HepG2 (cell line): ENCODE results near the gene NCOA6. TPM values are rescaled to one million over a fixed set of nuclear protein-coding genes. Genes with fewer than 3 reads are reported as not detected.
A peak's percentile ranks its signal among the peaks of the same experiment; 100 is the strongest.

Experiments
- BCL6 ChIP-seq: IDR thresholded peaks from 2 replicates; pipeline ENCODE4 v1.6.1; 2016; ENCODE audit warnings: missing genetic modification reagents, missing compliant biosample characterization
- BHLHE40 ChIP-seq: IDR thresholded peaks from 2 replicates; pipeline ENCODE4 v1.6.1; 2011; ENCODE audit warnings: low read length, improper control_type of control experiment
- BORCS8-MEF2B ChIP-seq: sonication (generic); formaldehyde crosslinking; IDR thresholded peaks from 2 replicates; pipeline ENCODE4 v1.8.0; 2022; ENCODE audit warnings: mild to moderate bottlenecking, missing genetic modification reagents
- CHD2 ChIP-seq: IDR thresholded peaks from 2 replicates; pipeline ENCODE4 v1.6.1; 2011; ENCODE audit warnings: low read depth, low read length, improper control_type of control experiment
- DPF2 ChIP-seq: sonication (generic); formaldehyde crosslinking; IDR thresholded peaks from 2 replicates; pipeline ENCODE4 v1.4.0; 2020; ENCODE audit warnings: mild to moderate bottlenecking, low read depth, missing genetic modification reagents, borderline replicate concordance
- GLI4 ChIP-seq: sonication (generic); formaldehyde crosslinking; IDR thresholded peaks from 2 replicates; pipeline ENCODE4 v1.5.1; 2020; ENCODE audit warnings: missing genetic modification reagents, mild to moderate bottlenecking, moderate library complexity, borderline replicate concordance
- GLMP ChIP-seq: sonication (generic); formaldehyde crosslinking; IDR thresholded peaks from 2 replicates; pipeline ENCODE4 v1.9.0; 2021; ENCODE audit warnings: missing genetic modification reagents, mild to moderate bottlenecking, borderline replicate concordance
- HINFP ChIP-seq: sonication (generic); formaldehyde crosslinking; IDR thresholded peaks from 2 replicates; pipeline ENCODE4 v1.4.0; 2020; ENCODE audit warnings: low read depth, mild to moderate bottlenecking, missing genetic modification reagents
- RORA ChIP-seq: sonication (generic); formaldehyde crosslinking; IDR thresholded peaks from 2 replicates; pipeline ENCODE4 v1.5.0; 2020; ENCODE audit warnings: mild to moderate bottlenecking, missing genetic modification reagents, moderate library complexity
- SMAD1 ChIP-seq: sonication (generic); formaldehyde crosslinking; IDR thresholded peaks from 2 replicates; pipeline ENCODE4 v1.4.0; 2020; ENCODE audit warnings: missing genetic modification reagents, low read depth, mild to moderate bottlenecking, borderline replicate concordance
- SMC3 ChIP-seq: IDR thresholded peaks from 2 replicates; pipeline ENCODE4 v1.6.1; 2011; ENCODE audit warnings: low read length, improper control_type of control experiment
- SNAPC2 ChIP-seq: sonication (generic); formaldehyde crosslinking; IDR thresholded peaks from 2 replicates; pipeline ENCODE4 v1.8.1; 2022; ENCODE audit warnings: mild to moderate bottlenecking, missing genetic modification reagents
- TSC22D2 ChIP-seq: sonication (generic); formaldehyde crosslinking; IDR thresholded peaks from 2 replicates; pipeline ENCODE4 v1.5.1; 2020; ENCODE audit warnings: missing genetic modification reagents, mild to moderate bottlenecking, borderline replicate concordance
- ZBTB1 ChIP-seq: sonication (generic); formaldehyde crosslinking; IDR thresholded peaks from 2 replicates; pipeline ENCODE4 v1.4.0; 2020; ENCODE audit warnings: missing genetic modification reagents, borderline replicate concordance
- ZNF101 ChIP-seq: sonication (generic); formaldehyde crosslinking; IDR thresholded peaks from 2 replicates; pipeline ENCODE4 v1.4.0; 2020; ENCODE audit warnings: mild to moderate bottlenecking, low read depth, missing genetic modification reagents, borderline replicate concordance
- ZNF136 ChIP-seq: sonication (generic); formaldehyde crosslinking; IDR thresholded peaks from 2 replicates; pipeline ENCODE4 v1.8.1; 2022; ENCODE audit warnings: low read depth, mild to moderate bottlenecking, moderate library complexity, missing genetic modification reagents
- ZNF263 ChIP-seq: sonication (generic); formaldehyde crosslinking; IDR thresholded peaks from 2 replicates; pipeline ENCODE4 v1.4.0; 2020; ENCODE audit warnings: missing genetic modification reagents
- ZNF33A ChIP-seq: sonication (generic); formaldehyde crosslinking; IDR thresholded peaks from 2 replicates; pipeline ENCODE4 v1.5.1; 2020; ENCODE audit warnings: missing genetic modification reagents, mild to moderate bottlenecking, moderate library complexity, borderline replicate concordance
- ZNF367 ChIP-seq: sonication (generic); formaldehyde crosslinking; IDR thresholded peaks from 2 replicates; pipeline ENCODE4 v1.4.0; 2020; ENCODE audit warnings: missing genetic modification reagents, borderline replicate concordance
- ZNF678 ChIP-seq: sonication (generic); formaldehyde crosslinking; IDR thresholded peaks from 2 replicates; pipeline ENCODE4 v1.4.0; 2020; ENCODE audit warnings: mild to moderate bottlenecking, missing genetic modification reagents
- ZNF703 ChIP-seq: sonication (generic); formaldehyde crosslinking; IDR thresholded peaks from 2 replicates; pipeline ENCODE4 v1.5.1; 2020; ENCODE audit warnings: missing genetic modification reagents, mild to moderate bottlenecking, moderate library complexity, borderline replicate concordance
- polyA plus RNA-seq, 8 experiments: library from polyadenylated mRNA; depleted of rRNA in 3 of 8; stranded (reverse) in 7 of 8; unstranded in 1 of 8; fragments of >200 nt; fragmentation: Illumina TruSeq in 4 of 8; extraction: Trizol in 4 of 8; gene quantifications; 2 replicates each; pipeline versions ENCODE4 v1.2.1 to v1.2.3, GENCODE V29; 2011 to 2016; ENCODE audit warnings: low read depth in 4 of 8, missing spikeins in 1 of 8, mixed read lengths in 1 of 8; ENCODE audit not compliant: insufficient read depth in 1 of 8
- total RNA-seq, 5 experiments: library from RNA; depleted of rRNA; stranded (reverse); fragments of >200 nt; fragmentation: Illumina TruSeq; extraction: Trizol; gene quantifications; 2 replicates each; pipeline ENCODE4 v1.2.3, GENCODE V29; 2016; ENCODE audit warnings: low read depth in 1 of 5
- TF ChIP-seq, protein P1 (sequence below): sonication (generic); formaldehyde crosslinking; IDR thresholded peaks from 2 replicates; pipeline ENCODE4 v1.4.0; 2020; ENCODE audit warnings: mild to moderate bottlenecking, low read depth, missing genetic modification reagents
- TF ChIP-seq, protein P2 (sequence below), 2 experiments: sonication (generic) in 1 of 2; formaldehyde crosslinking in 1 of 2; IDR thresholded peaks; 2 replicates each; pipeline versions ENCODE4 v1.4.0 to v1.6.1; 2018 to 2020; ENCODE audit warnings: missing genetic modification reagents in 2 of 2, borderline replicate concordance in 1 of 2, low read depth in 1 of 2, mild to moderate bottlenecking in 1 of 2, missing biosample characterization in 1 of 2

The NCOA6 gene
- total and polyA plus RNA-seq, 2 of the 13 experiments (the other 11 are each of a cell fraction or from before 2014, with no cell fraction given), result 11.2 to 29.3 TPM

- TF ChIP-seq RORA (CRISPR knock-in tag) (no peak), ZNF263 (no peak), CHD2 (0 out of 2 replicates have a peak, but pooled peaks have one; percentile 14), SNAPC2 (CRISPR knock-in tag) (0 out of 2 replicates have a peak, but pooled peaks have one; percentile 18), ZNF33A (no peak), ZNF703 (CRISPR knock-in tag) (no peak), ZNF678 (no peak), ZBTB1 (CRISPR knock-in tag) (no peak), SMAD1 (CRISPR knock-in tag) (no peak), BHLHE40 (no peak), DPF2 (CRISPR knock-in tag) (no peak), ZNF101 (CRISPR knock-in tag) (no peak), BORCS8-MEF2B (CRISPR knock-in tag) (0 out of 2 replicates have a peak, but pooled peaks have one; percentile 6), GLMP (CRISPR knock-in tag) (0 out of 2 replicates have a peak, but pooled peaks have one; percentile 74), SMC3 (no peak), ZNF136 (CRISPR knock-in tag) (0 out of 2 replicates have a peak, but pooled peaks have one; percentile 60), HINFP (CRISPR knock-in tag) (0 out of 2 replicates have a peak, but pooled peaks have one; percentile 14), TSC22D2 (no peak), ZNF367 (CRISPR knock-in tag) (no peak), BCL6 (CRISPR knock-in tag) (no peak), GLI4 (CRISPR knock-in tag) (peak; percentile 69; the same call in 1 of the 2 replicates)
- TF ChIP-seq, protein P1, sequence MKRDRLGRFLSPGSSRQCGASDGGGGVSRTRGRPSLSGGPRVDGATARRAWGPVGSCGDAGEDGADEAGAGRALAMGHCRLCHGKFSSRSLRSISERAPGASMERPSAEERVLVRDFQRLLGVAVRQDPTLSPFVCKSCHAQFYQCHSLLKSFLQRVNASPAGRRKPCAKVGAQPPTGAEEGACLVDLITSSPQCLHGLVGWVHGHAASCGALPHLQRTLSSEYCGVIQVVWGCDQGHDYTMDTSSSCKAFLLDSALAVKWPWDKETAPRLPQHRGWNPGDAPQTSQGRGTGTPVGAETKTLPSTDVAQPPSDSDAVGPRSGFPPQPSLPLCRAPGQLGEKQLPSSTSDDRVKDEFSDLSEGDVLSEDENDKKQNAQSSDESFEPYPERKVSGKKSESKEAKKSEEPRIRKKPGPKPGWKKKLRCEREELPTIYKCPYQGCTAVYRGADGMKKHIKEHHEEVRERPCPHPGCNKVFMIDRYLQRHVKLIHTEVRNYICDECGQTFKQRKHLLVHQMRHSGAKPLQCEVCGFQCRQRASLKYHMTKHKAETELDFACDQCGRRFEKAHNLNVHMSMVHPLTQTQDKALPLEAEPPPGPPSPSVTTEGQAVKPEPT (CRISPR knock-in tag), result 0 out of 2 replicates have a peak, but pooled peaks have one; percentile 6
- TF ChIP-seq, protein P2, sequence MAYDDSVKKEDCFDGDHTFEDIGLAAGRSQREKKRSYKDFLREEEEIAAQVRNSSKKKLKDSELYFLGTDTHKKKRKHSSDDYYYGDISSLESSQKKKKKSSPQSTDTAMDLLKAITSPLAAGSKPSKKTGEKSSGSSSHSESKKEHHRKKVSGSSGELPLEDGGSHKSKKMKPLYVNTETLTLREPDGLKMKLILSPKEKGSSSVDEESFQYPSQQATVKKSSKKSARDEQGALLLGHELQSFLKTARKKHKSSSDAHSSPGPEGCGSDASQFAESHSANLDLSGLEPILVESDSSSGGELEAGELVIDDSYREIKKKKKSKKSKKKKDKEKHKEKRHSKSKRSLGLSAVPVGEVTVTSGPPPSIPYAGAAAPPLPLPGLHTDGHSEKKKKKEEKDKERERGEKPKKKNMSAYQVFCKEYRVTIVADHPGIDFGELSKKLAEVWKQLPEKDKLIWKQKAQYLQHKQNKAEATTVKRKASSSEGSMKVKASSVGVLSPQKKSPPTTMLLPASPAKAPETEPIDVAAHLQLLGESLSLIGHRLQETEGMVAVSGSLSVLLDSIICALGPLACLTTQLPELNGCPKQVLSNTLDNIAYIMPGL (CRISPR knock-in tag; IDR thresholded peaks at IDR 0.05; ENCODE audit: borderline replicate concordance in 1 of 2, low read depth in 1 of 2), result 0 out of 4 replicates have a peak, but pooled peaks of 1 of the 2 experiments have one; percentile 16
Observed at GRCh38 chr20:34706302-34706875, 119.1 kb downstream of the NCOA6 start (continued).
